ENCODE measurements around the gene LETM1.
A peak's percentile ranks its signal among the peaks of the same experiment; 100 is the strongest.

LETM1 gene

DNA sequence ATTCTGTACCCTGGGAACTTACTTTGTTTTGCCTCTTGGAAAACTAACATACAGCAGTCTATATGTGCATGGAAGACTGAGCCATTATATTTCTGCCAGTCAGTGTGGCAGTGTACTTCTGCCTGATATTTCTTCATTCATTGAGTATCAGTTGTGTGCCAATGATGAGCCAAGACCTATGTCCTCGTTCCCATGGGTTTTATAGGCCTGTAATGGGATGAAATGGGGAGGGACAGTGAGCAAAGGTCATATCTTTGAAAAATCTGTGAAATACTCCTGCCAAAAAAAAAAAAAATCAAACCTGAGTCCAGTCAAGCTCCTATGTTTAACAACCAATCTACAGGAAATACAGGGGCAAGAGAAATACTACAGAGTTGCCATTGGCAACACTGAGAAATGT is 24.4 kb upstream of the LETM1 start:
- Mint-ChIP-seq H3K4me3 (no peak overlapping the region), H3K36me3 (ENCODE audit: low read depth) (peaks cover 12% of the 10 kb centered on the region), H3K27ac (peak overlapping the region in 2 of 3 experiments; percentile 0 to 50), H3K9me3 (no peaks in the 10 kb centered on the region), H3K4me1 (peaks cover 14% of the 10 kb centered on the region), H3K27me3 (ENCODE audit: low read depth) (no peaks in the 10 kb centered on the region)
- TF ChIP-seq, protein P1, sequence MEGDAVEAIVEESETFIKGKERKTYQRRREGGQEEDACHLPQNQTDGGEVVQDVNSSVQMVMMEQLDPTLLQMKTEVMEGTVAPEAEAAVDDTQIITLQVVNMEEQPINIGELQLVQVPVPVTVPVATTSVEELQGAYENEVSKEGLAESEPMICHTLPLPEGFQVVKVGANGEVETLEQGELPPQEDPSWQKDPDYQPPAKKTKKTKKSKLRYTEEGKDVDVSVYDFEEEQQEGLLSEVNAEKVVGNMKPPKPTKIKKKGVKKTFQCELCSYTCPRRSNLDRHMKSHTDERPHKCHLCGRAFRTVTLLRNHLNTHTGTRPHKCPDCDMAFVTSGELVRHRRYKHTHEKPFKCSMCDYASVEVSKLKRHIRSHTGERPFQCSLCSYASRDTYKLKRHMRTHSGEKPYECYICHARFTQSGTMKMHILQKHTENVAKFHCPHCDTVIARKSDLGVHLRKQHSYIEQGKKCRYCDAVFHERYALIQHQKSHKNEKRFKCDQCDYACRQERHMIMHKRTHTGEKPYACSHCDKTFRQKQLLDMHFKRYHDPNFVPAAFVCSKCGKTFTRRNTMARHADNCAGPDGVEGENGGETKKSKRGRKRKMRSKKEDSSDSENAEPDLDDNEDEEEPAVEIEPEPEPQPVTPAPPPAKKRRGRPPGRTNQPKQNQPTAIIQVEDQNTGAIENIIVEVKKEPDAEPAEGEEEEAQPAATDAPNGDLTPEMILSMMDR (IDR thresholded peaks at IDR 0.05; ENCODE audit: unreplicated experiment in 3 of 3) = no peak

DNA sequence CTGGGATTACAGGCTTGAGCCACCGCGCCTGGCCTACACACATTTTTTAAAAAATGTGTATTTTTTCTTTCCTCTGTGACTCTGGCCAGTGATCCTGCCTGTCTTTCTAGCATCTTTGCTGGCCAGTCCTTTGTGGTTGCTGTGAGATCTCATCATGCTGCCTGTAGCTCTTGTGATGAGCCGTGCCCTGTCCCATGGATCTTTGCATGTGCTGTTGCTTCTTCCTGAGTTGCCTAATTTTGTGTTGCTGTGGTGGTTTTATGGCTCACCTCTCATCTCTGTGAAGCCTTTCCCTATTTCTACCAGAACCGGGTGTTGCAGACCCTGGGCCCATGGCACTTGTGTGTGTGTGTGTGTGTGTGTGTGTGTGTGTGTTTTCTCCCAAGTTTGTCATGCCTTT is 23.5 kb upstream of the LETM1 start:
- no peak overlapping the region for H3K4me3 Mint-ChIP-seq
- peaks cover 12% of the 10 kb centered on the region for H3K36me3 Mint-ChIP-seq (ENCODE audit: low read depth)
- H3K27me3 Mint-ChIP-seq (ENCODE audit: low read depth) = no peaks in the 10 kb centered on the region
- no peak overlapping the region for H3K27ac Mint-ChIP-seq
- H3K9me3 Mint-ChIP-seq = no peaks in the 10 kb centered on the region
- peaks cover 13% of the 10 kb centered on the region for H3K4me1 Mint-ChIP-seq
- TF ChIP-seq, protein P1 (IDR thresholded peaks at IDR 0.05; ENCODE audit: unreplicated experiment in 3 of 3) = no peak

GRCh38 chr4:1874201-1874600 is 18.2 kb upstream of the LETM1 start:
- H3K36me3 Mint-ChIP-seq (ENCODE audit: low read depth) = no peaks in the 10 kb centered on the region
- peaks cover 4% of the 10 kb centered on the region for H3K27me3 Mint-ChIP-seq (ENCODE audit: low read depth)
- H3K9me3 Mint-ChIP-seq = no peaks in the 10 kb centered on the region
- H3K4me3 Mint-ChIP-seq = peak overlapping the region; percentile 69 to 86 (median 84)
- TF ChIP-seq, protein P1 (IDR thresholded peaks at IDR 0.05; ENCODE audit: unreplicated experiment in 3 of 3) = no peak
- H3K4me1 Mint-ChIP-seq = peaks cover 25% of the 10 kb centered on the region
- H3K27ac Mint-ChIP-seq = peak overlapping the region in 2 of 3 experiments; percentile 70 to 78

GRCh38 chr4:1873776-1874175 is 17.8 kb upstream of the LETM1 start:
- Mint-ChIP-seq H3K36me3 (ENCODE audit: low read depth) (no peaks in the 10 kb centered on the region), H3K27ac (peak overlapping the region; percentile 35 to 78 (median 70)), H3K9me3 (no peaks in the 10 kb centered on the region), H3K4me1 (peaks cover 25% of the 10 kb centered on the region), H3K4me3 (peak overlapping the region; percentile 69 to 86 (median 84)), H3K27me3 (ENCODE audit: low read depth) (peaks cover 4% of the 10 kb centered on the region)
- TF ChIP-seq, protein P1 (IDR thresholded peaks at IDR 0.05; ENCODE audit: unreplicated experiment in 3 of 3) = no peak

DNA sequence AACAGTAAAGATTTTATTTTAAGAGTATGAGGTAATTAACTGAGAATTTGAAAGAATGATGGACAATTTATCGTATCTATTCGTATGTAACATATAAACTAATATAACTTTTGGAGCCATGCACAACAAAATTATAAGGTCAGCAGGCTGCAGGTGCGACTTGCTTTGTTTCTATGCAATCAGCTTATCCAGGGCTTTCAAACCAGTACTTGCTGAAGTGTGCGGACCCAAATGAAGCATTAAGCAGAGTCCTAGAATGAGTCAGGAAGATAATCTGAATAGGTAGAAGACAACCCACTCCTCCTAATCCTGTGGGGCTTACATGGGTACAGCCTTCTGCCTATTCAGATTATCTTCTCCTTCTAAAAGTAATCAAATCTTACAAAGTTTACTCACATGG is 17.3 kb upstream of the LETM1 start:
- H3K9me3 Mint-ChIP-seq = no peaks in the 10 kb centered on the region
- TF ChIP-seq, protein P1 (IDR thresholded peaks at IDR 0.05; ENCODE audit: unreplicated experiment in 3 of 3) = no peak
- peak overlapping the region; percentile 84 to 89 (median 86) for H3K4me3 Mint-ChIP-seq
- H3K4me1 Mint-ChIP-seq = peaks cover 25% of the 10 kb centered on the region
- peaks cover 4% of the 10 kb centered on the region for H3K27me3 Mint-ChIP-seq (ENCODE audit: low read depth)
- no peaks in the 10 kb centered on the region for H3K36me3 Mint-ChIP-seq (ENCODE audit: low read depth)
- peak overlapping the region in 2 of 3 experiments; percentile 35 to 93 for H3K27ac Mint-ChIP-seq

GRCh38 chr4:1872870-1873269 is 16.9 kb upstream of the LETM1 start:
- Mint-ChIP-seq H3K4me1 (peaks cover 25% of the 10 kb centered on the region), H3K27me3 (ENCODE audit: low read depth) (peaks cover 4% of the 10 kb centered on the region), H3K27ac (peak overlapping the region; percentile 49 to 97 (median 93)), H3K36me3 (ENCODE audit: low read depth) (no peaks in the 10 kb centered on the region), H3K4me3 (peak overlapping the region; percentile 84 to 89 (median 86)), H3K9me3 (no peaks in the 10 kb centered on the region)
- TF ChIP-seq, protein P1 (IDR thresholded peaks at IDR 0.05; ENCODE audit: unreplicated experiment in 3 of 3) = no peak

Measured in nephron (organoid).